NCI-H2029 treated with DMSO at 0.1 percent for 48 hours (cell line): ENCODE results near the gene C16orf87.

ENCODE experiments used
- DNase-seq: peaks from one replicate; lab custom pipeline; 2025; lab: John Stamatoyannopoulos, UW

Gene C16orf87

DNA sequence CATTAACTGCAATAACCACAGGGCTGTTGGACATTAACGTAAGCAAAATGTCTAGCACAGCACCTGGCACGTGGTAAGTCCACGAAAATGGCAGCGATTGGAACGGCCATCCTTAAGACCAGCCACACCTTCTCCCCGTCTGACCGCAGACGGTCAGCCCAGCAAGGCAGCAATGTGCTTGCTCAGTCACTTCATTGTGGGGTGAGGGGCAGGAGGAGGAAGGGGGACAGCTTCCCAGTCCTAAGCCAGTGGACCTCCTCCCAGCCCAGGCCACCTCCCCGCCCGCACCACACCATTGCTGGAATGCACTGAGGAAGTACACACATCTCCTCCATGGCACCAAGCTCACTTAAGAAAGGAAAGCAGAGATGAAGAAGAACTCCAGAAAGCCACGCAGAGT, 74.2 kb downstream of the C16orf87 start:
- DNase-seq = no peak

DNA sequence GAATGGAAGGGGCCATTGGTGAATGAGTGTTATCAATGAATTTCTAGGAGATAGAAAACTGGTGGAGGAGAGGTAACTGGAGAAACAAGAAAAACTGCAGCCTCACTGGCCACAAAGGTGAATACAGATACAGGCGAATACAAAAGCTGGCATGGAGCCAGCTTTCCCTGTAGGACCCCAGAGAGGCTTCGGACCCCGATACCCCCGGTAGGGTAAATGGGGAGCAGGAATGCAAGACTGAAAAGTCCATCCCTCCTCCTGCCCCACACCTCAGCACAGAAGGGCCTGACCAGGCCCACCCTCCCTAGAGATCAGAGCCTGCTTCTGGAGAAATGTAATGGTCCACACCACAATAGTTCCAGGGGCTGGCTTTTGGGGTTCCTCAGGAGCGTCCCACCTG, 78.0 kb downstream of the C16orf87 start:
- DNase-seq = no peak

DNA sequence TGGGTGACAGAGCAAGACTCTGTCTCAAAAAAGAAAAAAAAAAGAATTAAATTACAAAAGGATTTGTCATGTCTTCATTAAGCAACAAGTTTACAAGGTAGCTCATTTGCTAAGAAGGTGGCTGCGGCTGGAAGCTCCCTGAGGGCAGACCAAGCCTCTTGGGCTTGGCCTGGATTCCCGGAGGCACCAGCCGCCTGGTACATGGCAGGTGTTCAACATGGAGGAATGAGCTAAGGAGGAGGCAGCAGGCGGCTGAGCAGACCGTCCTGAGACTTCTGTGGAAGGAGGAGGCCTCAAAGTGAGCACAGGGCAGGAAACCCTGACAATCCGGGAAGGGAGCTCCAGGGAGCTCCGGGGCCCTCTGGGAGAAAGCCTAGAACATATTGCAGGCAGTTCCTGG, 79.6 kb downstream of the C16orf87 start:
- no peak for DNase-seq

DNA sequence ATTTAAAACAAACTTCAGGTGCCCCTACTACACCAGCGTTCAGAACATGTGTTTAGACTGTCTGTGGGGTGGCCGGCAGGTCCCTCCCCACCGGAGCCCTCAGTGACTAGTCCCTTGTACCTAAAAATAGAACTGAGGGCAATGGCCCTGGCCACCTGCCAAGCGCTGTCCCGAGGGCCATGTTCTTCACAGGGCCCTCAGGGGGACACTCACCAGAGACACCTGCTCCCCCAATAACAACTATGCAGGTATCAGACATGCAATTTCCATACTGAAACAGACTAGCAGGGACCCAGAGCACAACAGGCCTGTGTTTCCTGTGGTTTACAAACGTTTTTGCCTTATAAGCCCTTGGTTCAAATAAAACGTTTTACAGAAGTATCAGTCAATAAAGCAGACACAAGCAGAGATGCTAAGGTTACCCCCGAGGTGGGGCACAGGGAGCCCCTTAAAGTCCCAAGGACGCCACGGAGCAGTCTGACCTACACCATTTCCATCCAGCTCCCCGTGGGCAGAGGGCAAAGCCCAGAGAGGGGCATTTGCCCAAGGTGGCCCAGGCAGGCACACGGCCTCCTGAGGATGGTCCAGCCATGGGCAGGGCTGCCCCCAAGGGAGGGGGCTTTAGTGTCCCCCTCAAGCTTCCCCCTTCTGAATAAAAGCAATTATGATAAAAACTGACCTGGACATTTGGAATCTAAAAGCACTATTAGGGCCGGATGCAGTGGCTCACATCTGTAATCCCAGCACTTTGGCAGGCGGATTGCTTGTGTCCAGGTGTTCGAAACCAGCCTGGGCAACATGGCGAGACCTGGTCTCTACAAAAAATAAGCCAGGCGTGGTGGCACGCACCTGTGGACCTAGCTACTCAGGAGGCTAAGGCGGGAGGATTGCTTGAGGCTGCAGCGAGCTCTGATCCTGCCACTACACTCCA, 81.9 kb downstream of the C16orf87 start:
- DNase-seq = no peak

DNA sequence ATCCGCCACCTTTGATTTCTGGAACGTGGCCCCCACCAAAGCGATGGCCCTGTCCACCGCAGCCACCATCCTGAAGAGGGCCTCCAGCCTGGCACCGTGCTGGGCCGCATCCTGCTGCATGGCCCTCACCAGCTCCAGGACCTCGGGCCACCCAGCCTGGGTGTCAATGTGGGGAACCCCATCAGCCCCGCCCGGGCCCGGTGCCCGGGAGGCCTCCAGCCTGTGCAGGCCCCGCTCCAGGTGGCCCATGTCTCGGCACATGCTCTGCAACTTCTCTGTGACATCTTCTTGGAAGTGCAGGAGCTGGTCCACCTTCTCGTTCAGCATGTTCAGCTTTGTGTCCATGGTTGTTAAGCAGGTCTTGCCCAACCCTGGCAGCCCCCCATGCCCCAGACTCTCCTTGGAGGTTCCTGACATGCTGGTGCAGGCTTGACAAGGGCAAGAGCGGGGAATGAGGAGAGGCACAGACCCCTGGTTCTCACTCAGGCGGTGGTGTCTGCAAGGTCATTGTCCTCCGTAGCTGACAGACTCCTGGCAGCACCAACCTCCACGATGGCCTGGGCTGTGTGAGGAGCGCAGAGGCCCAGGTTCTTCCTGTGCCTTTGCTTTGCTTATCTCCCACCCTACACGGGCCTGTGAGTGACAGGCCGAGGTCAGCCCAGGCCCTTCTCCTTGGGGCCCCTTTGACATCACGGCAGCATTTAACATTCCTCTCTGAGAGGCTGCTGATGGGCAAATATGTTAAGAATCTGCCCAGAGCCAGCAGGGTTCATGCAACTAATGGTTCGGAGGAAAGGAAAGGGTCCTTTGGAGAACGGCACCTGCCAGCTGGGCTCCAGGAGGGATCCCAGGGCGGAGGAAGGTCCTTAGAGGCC, 83.0 kb downstream of the C16orf87 start, which contains the start of gene MYLK3:
Gene MYLK3 (minus strand): TSS at position 568 of the 875 bp plus-strand sequence. CDS start 151 bp downstream, at position 417.
- no peak for DNase-seq

DNA sequence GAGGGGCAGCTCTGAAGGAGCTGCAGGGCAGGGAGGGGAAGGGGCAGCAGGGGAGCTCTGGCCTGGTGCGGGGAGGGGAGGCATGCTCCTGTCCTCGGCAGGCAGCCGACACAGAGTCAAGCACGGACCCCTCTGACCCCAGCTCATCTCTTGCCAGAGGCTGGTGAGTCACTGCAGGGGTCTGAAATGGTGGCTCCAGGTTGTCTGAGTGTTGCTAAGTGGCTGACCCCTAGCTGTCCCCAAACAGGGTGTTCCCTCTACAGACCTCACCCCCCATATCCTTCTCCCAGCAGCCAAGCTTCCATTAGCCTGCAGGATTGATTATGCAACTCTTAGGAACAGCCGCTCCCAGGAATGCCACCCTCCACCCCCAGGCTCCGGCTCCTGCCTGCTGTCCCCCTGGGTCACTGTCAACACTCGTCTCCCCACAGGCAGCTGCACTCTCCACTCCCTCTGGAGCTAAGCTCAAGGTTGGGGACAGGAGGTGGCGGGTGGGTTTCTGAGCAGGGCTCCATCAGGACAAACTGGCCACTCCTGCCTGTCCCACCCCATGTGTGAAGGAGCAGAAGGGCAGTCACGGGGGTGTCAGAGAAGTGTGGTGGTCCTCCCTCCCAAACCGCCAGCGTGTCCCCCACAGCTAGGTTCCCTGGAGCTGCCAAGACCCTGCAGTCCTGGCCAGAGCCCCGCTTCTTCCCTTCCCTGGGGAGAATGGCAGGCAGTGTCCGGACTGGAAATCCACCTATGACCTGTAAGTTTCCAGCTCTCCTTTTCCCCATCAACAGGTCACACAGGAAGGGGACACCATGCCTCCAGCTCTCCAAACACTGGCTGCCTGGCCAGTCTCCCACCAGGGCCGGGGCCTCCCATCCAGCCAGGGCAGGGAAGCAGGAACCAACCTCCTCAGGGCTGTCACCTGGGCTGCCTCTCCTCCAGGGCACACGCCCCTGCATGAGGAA, 83.9 kb downstream of the C16orf87 start:
- no peak for DNase-seq
